NCI-H1092 treated with DMSO at 0.1 percent for 48 hours (cell line): ENCODE data around the gene FAM181A.

Experiments
- DNase-seq: peaks from one replicate; lab custom pipeline; 2025; lab: John Stamatoyannopoulos, UW

The FAM181A gene

GRCh38 chr14:93926873-93927799, at the start of gene FAM181A:
Gene FAM181A, plus strand, starts transcription at chr14:93927344. Its CDS starts 942 bp downstream, at chr14:93928286.
- no peak for DNase-seq

DNA sequence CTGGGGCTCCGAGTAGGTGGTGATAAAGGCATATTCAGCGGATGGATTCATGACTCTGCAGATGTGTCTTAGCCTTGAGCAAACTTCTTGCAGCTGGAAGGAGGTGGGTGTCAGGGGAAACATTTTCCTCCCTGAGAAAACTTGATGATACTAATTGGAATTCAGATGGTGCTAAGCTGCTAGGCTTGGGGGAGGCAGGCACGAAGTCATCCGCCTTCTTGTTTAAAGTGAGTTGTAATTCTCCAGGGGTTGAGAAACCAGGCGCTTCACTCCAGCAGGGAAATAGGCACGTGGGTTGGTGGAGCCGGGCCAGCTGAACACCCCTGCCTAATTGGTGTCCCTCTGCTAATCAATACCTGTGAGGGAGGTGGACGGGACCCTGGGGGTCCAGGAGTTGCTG, 48.9 kb upstream of the FAM181A start:
- no peak for DNase-seq

DNA sequence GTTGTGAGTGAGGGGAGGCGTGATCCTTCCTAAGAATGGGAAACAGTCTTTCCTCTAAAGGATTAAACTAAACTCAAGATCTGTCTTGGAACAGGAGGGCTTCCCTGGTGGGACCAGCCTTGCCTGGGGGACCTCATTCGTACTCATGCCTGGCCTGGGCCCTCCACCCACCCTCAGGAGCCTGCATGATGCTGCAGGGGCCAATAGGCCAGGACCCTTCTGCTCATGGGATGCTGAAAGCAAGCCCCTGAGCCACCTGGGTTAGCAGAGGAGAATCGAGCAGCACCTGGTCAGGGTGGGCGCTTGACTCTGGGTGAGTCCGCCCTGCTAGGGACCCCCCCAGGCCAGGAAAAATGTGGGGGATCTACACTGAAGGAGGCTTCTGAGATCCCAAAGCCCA, 48.3 kb upstream of the FAM181A start:
- DNase-seq, result no peak

GRCh38 chr14:93879362-93879983, 47.7 kb upstream of the FAM181A start:
- DNase-seq, result no peak

GRCh38 chr14:93880021-93880820, 46.9 kb upstream of the FAM181A start:
- no peak for DNase-seq

- DNase-seq, result no peak
Measured at GRCh38 chr14:93884950-93885349, 42.2 kb upstream of the FAM181A start.

- DNase-seq, result no peak
Measured at GRCh38 chr14:93888995-93889394, 38.1 kb upstream of the FAM181A start.

DNA sequence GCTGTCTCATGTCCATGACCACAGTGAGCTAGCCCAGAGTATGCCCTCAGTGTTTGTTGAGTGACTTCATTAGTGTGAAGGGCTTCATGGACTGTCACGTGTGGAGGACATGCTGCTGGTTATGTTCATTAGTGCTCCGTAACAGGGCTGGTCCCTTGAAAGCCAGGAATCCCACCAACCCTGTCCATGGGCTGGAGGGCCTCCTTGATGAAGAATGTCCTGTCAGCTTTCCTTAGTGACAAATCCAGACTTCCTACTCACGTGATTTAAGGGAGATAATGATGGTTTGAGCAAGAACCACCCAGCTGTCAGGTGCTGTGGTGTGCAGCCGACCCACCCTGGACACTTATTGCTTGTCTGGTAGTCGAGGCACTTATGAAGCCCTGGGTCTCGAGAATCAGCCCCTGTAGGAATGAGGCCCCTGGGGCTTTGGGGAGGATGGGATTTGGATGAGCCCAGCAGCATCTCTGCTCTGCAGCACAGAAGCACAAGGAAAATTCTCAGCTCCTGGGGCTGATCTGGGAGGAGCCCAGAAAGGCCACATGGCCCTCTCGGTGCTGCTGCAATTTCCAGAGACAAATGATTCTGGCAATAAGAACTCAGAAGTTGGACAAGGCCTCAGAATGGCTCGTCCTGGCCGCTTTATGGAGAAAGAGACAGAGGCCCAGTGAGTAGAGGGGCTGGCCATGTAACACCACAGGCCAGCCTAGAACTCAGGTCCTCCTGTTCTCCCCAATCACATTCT, 37.2 kb upstream of the FAM181A start:
- no peak for DNase-seq

- DNase-seq, result no peak
Measured at GRCh38 chr14:93891756-93892504, 35.2 kb upstream of the FAM181A start.

DNA sequence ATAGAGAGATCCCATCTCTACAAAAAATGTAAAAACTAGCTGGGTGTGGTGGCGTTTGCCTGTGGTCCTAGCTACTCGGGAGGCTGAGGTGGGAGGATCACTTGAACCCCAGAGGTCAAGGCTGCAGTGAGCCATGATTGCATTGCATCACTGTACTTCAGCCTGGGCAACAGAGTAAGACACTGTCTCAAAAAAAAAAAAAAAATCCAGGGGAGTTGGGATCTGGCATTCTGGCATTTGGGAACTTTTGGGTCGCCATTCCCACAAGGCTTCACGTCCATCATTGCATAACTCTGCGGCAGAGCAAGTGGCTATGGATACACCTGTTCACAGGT, 34.7 kb upstream of the FAM181A start:
- no peak for DNase-seq

DNA sequence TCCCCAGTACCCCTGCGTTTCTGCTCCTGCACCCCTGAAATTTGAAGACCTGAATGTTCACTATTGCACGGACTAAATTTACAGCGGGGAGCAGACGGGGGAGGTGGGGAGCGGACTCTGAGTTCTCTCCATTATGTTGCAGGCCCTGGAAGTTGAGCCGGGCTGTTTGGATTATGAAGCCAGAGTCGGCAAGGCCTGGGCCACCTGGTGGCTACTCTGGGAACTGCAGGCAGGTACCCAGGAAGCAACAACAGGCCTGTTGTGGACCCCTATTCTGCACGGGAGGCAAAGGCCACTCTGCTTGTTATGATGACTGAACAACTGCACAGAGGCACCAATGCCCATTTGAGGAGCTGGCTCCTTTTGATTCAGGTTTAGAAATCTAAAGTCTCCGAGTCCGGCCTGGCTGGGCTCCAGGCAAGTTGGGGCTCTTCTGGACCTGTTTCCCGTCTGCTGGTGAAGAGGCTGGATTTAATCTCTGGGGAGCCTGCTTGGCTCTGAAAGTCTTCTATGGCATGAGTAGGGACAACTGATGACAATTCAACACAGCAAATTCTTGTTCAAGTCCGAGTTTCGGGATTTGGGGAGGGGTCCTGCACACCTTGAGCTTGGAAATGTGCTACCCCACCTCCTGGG, 34.1 kb upstream of the FAM181A start:
- peak; percentile 34 for DNase-seq

- DNase-seq, result no peak
Measured at GRCh38 chr14:93893661-93894261, 33.4 kb upstream of the FAM181A start.

DNA sequence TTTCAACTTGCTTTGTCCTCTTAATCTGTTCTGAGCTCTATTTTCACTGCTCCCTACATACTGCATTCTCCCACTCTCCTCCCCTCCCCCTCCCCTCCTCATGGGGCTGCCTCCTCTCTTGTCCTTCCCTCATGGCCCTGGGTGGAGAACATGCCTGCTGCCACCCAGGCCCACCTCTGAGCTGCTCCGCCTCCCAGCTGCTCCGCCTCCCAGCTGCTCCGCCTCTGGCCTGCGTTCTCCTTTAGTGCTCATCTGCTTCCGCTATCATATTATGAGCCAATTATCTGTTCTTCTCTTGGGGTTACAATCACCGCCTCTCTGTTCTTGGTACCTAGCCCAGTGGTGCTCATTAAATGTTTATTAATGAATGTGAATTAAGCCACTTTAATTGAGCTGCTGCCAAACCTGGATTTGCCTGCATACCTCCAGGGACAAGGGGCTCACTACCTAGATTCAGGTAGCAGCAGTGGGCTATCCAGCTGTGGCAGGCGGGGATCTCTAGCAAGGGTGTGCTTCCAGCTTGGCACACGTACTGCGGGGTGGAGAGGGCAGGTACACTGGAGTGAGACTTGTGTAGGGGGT, 32.0 kb upstream of the FAM181A start:
- no peak for DNase-seq

DNA sequence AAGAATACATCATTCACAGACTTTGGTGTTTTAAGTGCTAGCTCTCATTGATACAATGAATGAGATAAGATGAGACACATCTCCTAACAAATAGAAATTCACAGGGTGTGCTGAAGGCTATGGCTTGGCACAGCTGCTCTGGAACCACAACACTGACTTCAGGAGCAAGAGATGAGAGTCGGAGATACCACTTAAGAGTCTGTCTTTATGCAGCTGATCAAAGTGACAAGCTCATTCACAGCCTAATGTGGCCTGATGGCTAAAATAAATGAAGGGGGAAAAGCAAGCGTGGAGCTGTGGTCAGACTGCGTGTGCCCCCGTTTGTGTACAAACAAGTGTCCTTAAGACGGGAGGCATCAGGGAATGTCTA, 29.7 kb upstream of the FAM181A start:
- DNase-seq, result no peak

- no peak for DNase-seq
Measured at GRCh38 chr14:93898081-93898611, 29.0 kb upstream of the FAM181A start.

DNA sequence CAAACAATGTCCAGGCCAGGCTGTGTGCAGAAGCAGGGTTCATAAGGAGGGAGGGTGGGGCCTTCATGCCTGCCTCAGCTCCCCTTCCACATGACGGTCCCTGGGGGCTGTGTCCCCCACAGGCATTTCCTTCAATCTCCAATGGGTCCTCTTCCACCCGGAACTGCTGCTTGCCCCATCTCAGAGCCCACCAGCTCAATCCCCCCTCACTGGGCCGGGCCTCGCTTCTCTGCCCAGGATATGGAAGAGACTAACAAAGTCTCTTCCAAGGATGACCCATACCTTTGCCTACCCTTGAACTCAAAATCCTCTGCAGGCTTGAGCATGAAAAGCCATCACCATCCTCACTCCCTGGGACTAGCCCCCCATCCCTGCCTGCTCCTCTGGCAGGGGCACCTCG, 28.4 kb upstream of the FAM181A start:
- no peak for DNase-seq

GRCh38 chr14:93901813-93902212, 25.3 kb upstream of the FAM181A start:
- no peak for DNase-seq

GRCh38 chr14:93902619-93903307, 24.4 kb upstream of the FAM181A start:
- no peak for DNase-seq
